ENCODE measurements around the gene TRIM38. TPM values are rescaled to one million over a fixed set of nuclear protein-coding genes. Genes with fewer than 3 reads are reported as not detected.

The TRIM38 gene
- total and polyA plus RNA-seq, 2 of the 13 experiments (the other 11 are each of a cell fraction or from before 2014, with no cell fraction given), result 2.5 to 3.1 TPM

GRCh38 chr6:26027491-26028211, 65.0 kb downstream of the TRIM38 start (continued):
- TF ChIP-seq BRF2 (CRISPR knock-in tag; IDR thresholded peaks at IDR 0.05) (0 out of 2 replicates have a peak, but pooled peaks have one; percentile 8), SP2 (CRISPR knock-in tag; IDR thresholded peaks at IDR 0.05) (no peak), ZBED4 (CRISPR knock-in tag; IDR thresholded peaks at IDR 0.05; ENCODE audit: borderline replicate concordance) (0 out of 2 replicates have a peak, but pooled peaks have one; percentile 6), ZNF670 (CRISPR knock-in tag; IDR thresholded peaks at IDR 0.05; ENCODE audit: borderline replicate concordance) (0 out of 2 replicates have a peak, but pooled peaks have one; percentile 3), CEBPZ (IDR thresholded peaks at IDR 0.05; ENCODE audit: low read length) (no peak), ZNF318 (CRISPR knock-in tag; IDR thresholded peaks at IDR 0.05) (no peak), E2F5 (CRISPR knock-in tag; conservative IDR thresholded peaks at IDR 0.05) (no peak), JDP2 (CRISPR knock-in tag; IDR thresholded peaks at IDR 0.05; ENCODE audit: borderline replicate concordance) (no peak), AGO1 (IDR thresholded peaks at IDR 0.05; ENCODE audit: low read depth, low read length, poor library complexity, severe bottlenecking) (no peak)
